Cerebellar nuclear complex (tissue), 1 donor: ENCODE results near the gene SMIM20.
"Not testable (repeated sequence)": the region's sequence is repeated elsewhere in the genome, so short reads cannot be mapped to it uniquely, and the experiment has no call there.

Source experiments
- DNase-seq, 2 experiments: peaks; one replicate each; lab custom pipeline; 2025; lab: John Stamatoyannopoulos, UW

Gene SMIM20

GRCh38 chr4:25890571-25891485 lies 23.2 kb upstream of the SMIM20 start:
- no peak for DNase-seq

DNA sequence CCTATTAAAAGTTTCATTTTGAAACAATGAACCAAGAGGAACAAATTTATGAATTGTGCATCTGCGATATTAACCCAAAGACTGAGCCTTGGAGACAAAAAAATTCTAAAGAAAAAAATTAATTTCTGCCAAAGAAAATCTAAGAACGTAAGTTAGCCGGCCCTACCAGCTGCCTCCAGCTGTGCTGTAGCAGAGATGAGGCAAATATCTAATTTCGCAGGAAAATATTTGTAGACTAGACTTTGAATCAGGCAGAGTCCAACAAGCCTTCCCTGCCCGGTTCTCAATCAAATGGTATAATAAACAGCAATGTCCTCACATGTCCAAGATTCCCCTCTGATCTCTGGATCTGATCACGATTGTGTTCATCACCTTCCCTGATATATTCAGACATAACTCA lies 21.2 kb upstream of the SMIM20 start:
- DNase-seq, result no peak

- no peak for DNase-seq
These were observed 17.1 kb upstream of the SMIM20 start for GRCh38 chr4:25896776-25897539.

GRCh38 chr4:25900310-25900709 lies 13.7 kb upstream of the SMIM20 start:
- DNase-seq, result no peak

DNA sequence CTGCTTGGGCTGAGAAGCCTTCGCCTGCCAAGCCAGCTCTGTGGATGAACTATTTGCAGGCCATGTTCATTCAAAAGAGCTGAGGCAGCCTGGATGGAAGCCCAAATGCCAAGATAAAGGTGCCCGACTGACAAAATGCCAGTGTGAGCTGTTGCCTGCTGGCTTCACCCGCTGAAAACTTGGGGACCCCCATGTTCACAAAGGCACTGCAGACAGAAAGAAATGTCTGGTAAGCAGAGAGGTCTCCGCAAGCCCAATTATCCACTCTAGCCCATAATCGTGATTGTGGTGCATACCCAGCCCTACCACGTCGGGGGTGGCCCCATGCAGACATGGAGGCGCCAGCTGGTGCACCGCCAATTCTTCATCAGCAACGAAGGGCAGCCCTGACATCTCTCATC lies 13.0 kb upstream of the SMIM20 start:
- peak; percentile 5 to 55 for DNase-seq

GRCh38 chr4:25903900-25904747 lies 9.9 kb upstream of the SMIM20 start:
- DNase-seq, result no peak

GRCh38 chr4:25904748-25905082 lies 9.3 kb upstream of the SMIM20 start:
- no peak for DNase-seq

DNA sequence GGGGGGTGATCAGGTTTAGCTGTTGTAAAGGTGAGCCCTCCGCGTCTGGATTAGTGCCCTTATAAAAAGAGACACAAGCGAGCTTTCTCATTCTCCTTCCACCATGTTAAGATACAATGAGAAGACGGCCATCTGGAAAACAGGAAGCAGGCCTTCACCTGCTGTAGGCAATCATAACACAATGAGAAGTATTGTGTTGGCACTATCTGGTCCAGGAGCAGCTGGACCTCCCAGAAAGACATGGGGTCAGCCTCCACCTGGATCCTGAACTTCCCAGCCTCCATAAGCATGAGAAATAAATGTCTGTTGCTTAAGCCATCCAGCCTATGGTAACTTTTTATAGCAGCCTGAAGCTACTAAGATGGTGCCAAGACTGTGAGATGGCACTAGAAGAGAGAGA lies 8.6 kb upstream of the SMIM20 start:
- DNase-seq, result no peak

GRCh38 chr4:25906113-25906512 lies 7.9 kb upstream of the SMIM20 start:
- not testable (repeated sequence) for DNase-seq

DNA sequence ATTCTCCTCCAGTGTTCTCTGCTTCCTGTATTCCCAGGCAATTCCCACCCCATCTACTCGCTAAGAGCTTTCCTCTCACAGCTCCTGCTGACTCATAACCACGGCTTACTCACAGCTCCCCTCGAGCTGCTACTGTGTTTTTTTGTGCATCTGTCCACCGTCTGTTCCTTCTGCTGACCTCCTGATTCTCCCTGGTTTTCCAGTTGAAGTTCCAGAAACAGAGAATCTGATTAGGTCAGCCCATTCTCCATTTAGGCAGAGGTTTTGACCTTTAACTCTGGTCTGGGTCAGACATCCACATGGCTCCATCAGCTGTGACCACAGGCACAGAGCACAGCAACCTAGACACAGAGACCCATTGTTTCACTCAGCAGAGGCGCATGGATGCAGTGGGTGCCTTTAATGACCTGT lies 5.5 kb upstream of the SMIM20 start:
- no peak for DNase-seq

DNA sequence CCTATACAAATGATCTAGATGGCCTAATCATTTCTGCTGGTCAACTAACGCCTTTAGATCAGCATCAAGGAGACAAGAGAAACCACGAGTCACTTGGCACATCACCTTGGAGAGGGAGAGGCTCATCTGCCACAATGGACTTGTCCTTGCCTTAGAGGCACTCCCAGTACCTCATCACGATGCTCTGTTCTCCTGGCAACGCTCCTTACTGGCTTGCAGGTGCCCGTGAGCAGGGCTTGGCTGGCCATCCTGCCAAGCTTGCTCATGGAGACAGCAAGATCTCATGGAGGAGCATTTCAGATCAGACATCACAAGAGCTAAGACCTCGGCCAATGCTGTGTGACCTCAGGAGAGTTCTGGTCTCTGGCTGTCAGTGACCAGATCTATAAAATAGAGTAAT lies 2.7 kb upstream of the SMIM20 start:
- peak in 1 of 2 experiments; percentile 0 for DNase-seq

DNA sequence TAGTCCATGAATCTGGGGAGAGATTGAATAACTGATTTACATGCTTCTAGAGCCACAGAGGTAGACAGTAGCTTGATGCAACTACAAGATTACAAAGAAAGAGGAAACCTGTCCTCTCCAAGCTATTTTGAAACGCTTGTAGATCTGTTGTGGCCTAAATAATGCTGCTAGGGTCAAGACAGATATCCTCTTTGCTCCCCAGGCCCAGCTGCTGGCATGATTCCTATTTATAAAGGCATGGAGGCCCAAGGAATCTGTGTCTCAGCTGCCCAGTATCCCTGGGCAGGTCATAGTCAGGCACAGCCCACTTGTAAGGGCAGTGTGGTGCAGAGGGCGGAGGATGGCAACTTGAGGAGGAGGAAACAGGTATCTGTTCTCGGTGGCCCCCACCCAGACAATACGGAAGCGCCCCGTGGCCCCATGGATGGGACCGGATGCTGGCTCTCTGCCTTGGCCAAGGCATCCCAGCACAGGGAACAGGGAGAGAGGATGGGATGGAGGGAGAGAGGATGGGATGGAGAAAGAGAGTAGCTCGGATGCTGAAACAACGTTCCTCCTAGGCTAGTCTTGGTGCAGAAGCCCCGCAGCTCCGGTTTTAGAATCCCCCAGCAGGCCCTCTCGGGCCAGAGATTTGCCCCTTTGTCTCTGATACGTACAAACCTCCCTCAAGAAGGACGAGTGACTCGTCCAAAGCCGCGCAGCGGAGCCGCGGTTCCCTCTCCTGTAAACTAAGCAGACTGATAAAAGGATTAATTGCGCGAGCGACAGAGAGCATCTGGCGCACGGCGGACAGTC lies 767 bp upstream of the SMIM20 start:
- no peak for DNase-seq

DNA sequence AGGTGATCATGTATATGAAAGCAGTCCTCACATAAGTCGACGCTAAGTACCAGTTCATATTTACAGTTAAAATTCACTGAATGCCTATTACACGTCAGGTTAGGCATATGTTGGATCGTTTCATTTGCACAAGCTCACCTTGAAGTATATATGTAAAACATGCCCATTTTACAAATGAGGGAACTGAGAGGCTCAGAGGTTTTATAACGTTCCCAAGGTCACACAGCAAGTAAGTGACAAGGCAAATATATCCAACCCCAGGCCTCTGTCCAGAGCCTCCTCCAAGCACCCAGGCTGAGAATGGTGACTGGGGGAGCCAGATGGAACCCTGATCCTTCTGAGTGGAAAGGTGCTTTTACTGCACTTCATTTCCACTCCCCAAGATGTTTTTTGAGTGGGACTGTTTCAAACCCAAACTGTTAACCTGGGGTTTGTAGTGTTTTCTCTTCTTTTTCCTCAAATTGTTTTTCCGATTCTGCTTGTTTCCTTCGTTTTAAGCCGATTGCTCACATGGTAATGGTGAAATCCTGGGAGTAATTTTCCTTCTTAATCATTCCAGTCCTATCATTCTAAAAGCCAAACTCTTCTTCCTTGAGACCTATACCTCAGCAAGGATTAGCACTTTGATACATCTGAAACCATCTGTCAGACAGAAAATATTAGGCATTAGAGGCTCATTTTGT lies 791 bp downstream of the SMIM20 start:
- DNase-seq, result peak in 1 of 2 experiments; percentile 21

DNA sequence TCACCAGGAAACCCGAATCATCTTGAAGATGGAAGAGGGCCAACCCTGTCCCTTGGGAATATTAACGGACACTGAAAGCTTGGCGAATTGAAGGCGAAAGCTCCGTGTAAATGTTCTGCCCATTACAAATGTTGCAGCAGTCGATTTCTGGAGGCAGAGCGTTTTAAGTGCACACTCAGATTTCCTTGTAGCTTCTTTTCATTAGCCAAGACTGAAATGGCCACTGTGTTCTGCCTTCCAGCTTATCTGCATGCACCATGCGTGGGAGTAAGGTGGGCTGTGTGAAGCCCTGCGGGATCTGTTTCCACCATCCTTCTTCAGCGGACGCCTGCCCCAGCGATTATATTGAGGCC lies 1.3 kb downstream of the SMIM20 start:
- DNase-seq, result no peak

- no peak for DNase-seq
These were observed 2.9 kb downstream of the SMIM20 start for GRCh38 chr4:25916870-25917269.

GRCh38 chr4:25919676-25920075 lies 5.7 kb downstream of the SMIM20 start:
- DNase-seq, result no peak

DNA sequence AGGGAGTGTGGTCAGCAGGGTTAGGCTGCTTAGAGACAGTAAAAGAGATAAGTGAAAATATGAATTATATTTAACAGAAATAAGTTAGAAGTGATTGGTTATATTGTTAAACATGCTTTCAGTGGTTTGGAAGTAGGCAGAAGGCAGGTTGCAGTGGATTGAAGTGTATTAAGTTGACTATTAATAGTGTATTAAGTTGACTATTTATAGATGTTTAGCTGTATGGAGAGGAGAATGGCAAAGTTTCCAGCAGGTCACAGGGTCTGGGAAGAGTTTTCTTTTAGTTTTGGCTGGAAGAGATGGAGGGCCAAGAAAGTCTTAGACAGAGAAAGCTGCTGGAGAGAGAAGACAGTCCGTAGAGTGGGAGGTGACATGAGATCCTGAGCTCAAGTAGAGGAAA lies 7.9 kb downstream of the SMIM20 start:
- no peak for DNase-seq

DNA sequence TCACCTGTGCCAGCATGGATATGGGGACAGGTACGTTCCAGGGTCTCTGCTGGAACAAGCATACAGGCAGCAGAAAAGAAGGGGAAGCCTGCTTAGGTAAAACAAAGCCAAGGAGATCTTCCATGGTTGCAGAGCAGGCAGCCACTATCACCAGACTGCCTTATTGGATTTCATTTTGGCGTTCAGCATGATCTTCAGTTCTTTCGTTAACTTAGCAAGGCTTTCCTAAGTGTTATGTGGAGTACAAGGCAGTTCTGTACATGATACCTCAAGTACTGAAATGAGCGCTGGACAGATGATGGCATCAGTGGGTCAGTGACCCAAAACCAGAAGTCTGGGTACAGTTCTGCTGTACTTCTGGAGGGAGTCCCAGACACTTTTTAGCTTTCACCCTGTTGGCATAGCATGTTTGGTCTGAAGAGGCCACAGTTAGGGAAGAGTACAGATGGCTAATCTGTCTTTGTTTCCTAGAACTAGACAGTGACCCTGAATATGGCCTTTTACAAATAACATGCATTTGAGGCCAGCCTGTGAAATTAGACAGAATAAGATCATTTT lies 8.9 kb downstream of the SMIM20 start:
- no peak for DNase-seq

- no peak for DNase-seq
These were observed 9.7 kb downstream of the SMIM20 start for GRCh38 chr4:25923745-25924144.

- DNase-seq, result peak in 1 of 2 experiments; percentile 6
These were observed 11.6 kb downstream of the SMIM20 start for GRCh38 chr4:25925486-25926201.
